Measurements from ENCODE around the gene LZTS3. TPM values are rescaled to one million over a fixed set of nuclear protein-coding genes. Genes with fewer than 3 reads are reported as not detected.

LZTS3 gene
- total and polyA plus RNA-seq, 4 donors, result 8.8 to 18.6 (median 13.1) TPM

- H3K4me3 ChIP-seq, result no peak overlapping the region
- no peak overlapping the region for H3K27ac ChIP-seq (ENCODE audit: low read depth in 1 of 2, low read length in 1 of 2)
- TF ChIP-seq CTCF (IDR thresholded peaks at IDR 0.05; ENCODE audit: control extremely low read depth, extremely low read depth), result no peak
- WGBS, 2 donors, result 93 to 95% methylated on average over 13 of the region's 13 CpGs
- no peaks in the 10 kb centered on the region for H3K9me3 ChIP-seq (ENCODE audit: control insufficient read depth in 4 of 4, insufficient read depth in 3 of 4, low read length in 3 of 4)
- ATAC-seq (ENCODE audit: insufficient read depth, low FRiP score), result no peak
- no peak overlapping the region for H3K9ac ChIP-seq (ENCODE audit: insufficient read depth in 1 of 2, low read length in 2 of 2)
- H3K36me3 ChIP-seq (ENCODE audit: control insufficient read depth in 4 of 4, insufficient read depth in 4 of 4, low read length in 4 of 4), result peaks cover 0 to 1% (median 0%) of the 10 kb centered on the region in 4 donors
- H3K4me1 ChIP-seq (ENCODE audit: control insufficient read depth in 5 of 5, insufficient read depth in 5 of 5, low read length in 5 of 5), result peaks cover 0 to 10% (median 4%) of the 10 kb centered on the region in 5 donors
- no peaks in the 10 kb centered on the region for H3K27me3 ChIP-seq (ENCODE audit: control insufficient read depth in 3 of 3, insufficient read depth in 3 of 3, low read length in 2 of 3)
- no peak for DNase-seq
Measured at GRCh38 chr20:3166338-3166912, 6.9 kb downstream of the LZTS3 start.

GRCh38 chr20:3165473-3166337 lies 7.6 kb downstream of the LZTS3 start:
- TF ChIP-seq CTCF (IDR thresholded peaks at IDR 0.05; ENCODE audit: control extremely low read depth, extremely low read depth), result no peak
- WGBS, 2 donors, result 70 to 71% methylated on average over 44 to 45 of the region's 45 CpGs
- H3K27me3 ChIP-seq (ENCODE audit: control insufficient read depth in 3 of 3, insufficient read depth in 3 of 3, low read length in 2 of 3), result no peaks in the 10 kb centered on the region
- no peak overlapping the region for H3K4me3 ChIP-seq
- H3K9me3 ChIP-seq (ENCODE audit: control insufficient read depth in 4 of 4, insufficient read depth in 3 of 4, low read length in 3 of 4), result no peaks in the 10 kb centered on the region
- peaks cover 0 to 1% (median 0%) of the 10 kb centered on the region in 4 donors for H3K36me3 ChIP-seq (ENCODE audit: control insufficient read depth in 4 of 4, insufficient read depth in 4 of 4, low read length in 4 of 4)
- DNase-seq (peak; percentile 74 to 91 (median 80)), ATAC-seq (ENCODE audit: insufficient read depth, low FRiP score) (no peak)
- no peak overlapping the region for H3K27ac ChIP-seq (ENCODE audit: low read depth in 1 of 2, low read length in 1 of 2)
- no peak overlapping the region for H3K9ac ChIP-seq (ENCODE audit: insufficient read depth in 1 of 2, low read length in 2 of 2)
- H3K4me1 ChIP-seq (ENCODE audit: control insufficient read depth in 5 of 5, insufficient read depth in 5 of 5, low read length in 5 of 5), result peaks cover 0 to 10% (median 4%) of the 10 kb centered on the region in 5 donors

GRCh38 chr20:3164763-3165410 lies 8.5 kb downstream of the LZTS3 start:
- TF ChIP-seq CTCF (IDR thresholded peaks at IDR 0.05; ENCODE audit: control extremely low read depth, extremely low read depth), result no peak
- Histone ChIP-seq H3K4me1 (ENCODE audit: control insufficient read depth in 5 of 5, insufficient read depth in 5 of 5, low read length in 5 of 5) (peaks cover 0 to 10% (median 4%) of the 10 kb centered on the region in 5 donors), H3K27ac (ENCODE audit: low read depth in 1 of 2, low read length in 1 of 2) (no peak overlapping the region), H3K9ac (ENCODE audit: insufficient read depth in 1 of 2, low read length in 2 of 2) (no peak overlapping the region), H3K36me3 (ENCODE audit: control insufficient read depth in 4 of 4, insufficient read depth in 4 of 4, low read length in 4 of 4) (peaks cover 0 to 1% (median 0%) of the 10 kb centered on the region in 4 donors), H3K9me3 (ENCODE audit: control insufficient read depth in 4 of 4, insufficient read depth in 3 of 4, low read length in 3 of 4) (no peaks in the 10 kb centered on the region), H3K27me3 (ENCODE audit: control insufficient read depth in 3 of 3, insufficient read depth in 3 of 3, low read length in 2 of 3) (no peaks in the 10 kb centered on the region), H3K4me3 (no peak overlapping the region)
- WGBS, 2 donors, result 85 to 94% methylated on average over 41 of the region's 41 CpGs
- ATAC-seq (ENCODE audit: insufficient read depth, low FRiP score) (no peak), DNase-seq (no peak)
